Measurements from ENCODE around the gene GTF2H3.

DNA sequence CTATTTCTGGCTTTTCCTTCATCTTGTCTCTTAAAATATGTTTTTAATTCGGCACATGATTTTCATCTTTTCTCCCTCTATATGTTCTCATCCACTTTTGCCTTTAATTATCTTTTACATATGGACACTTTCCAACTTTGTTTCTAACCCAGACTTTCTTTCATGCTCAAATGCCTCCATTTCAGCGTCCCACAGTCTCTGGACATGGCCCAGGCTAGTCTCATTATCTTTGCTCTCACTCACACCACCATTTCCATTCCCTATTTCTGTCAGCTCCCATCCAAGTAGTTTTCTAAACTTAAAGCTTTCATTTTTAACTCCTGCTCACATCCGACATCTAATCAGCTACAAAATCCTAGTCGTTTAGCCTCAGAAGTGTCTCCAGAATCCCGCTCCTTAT, 14.8 kb downstream of the GTF2H3 start:
- TF ChIP-seq CTCF (IDR thresholded peaks at IDR 0.05) (no peak), POLR2A (IDR thresholded peaks at IDR 0.05) (no peak)
